Body of pancreas (tissue), 4 donors: ENCODE measurements around the gene NOP9.

Source experiments
- POLR2A ChIP-seq, 3 donors: fragments of 450-650 bp; IDR thresholded peaks; one replicate each; pipeline ENCODE4 v1.6.1; 2016; ENCODE audit warnings: antibody characterized with exemption in 3 of 3, mild to moderate bottlenecking in 2 of 3
- TF ChIP-seq, protein P1 (sequence below), 7 experiments: fragments of 450-650 bp in 4 of 7; fragments of 200-600 bp in 3 of 7; sonication (generic) in 3 of 7; IDR thresholded peaks; one replicate each; pipeline ENCODE4 v1.5.1; 2016 to 2019; ENCODE audit warnings: antibody characterized with exemption in 7 of 7

DNA sequence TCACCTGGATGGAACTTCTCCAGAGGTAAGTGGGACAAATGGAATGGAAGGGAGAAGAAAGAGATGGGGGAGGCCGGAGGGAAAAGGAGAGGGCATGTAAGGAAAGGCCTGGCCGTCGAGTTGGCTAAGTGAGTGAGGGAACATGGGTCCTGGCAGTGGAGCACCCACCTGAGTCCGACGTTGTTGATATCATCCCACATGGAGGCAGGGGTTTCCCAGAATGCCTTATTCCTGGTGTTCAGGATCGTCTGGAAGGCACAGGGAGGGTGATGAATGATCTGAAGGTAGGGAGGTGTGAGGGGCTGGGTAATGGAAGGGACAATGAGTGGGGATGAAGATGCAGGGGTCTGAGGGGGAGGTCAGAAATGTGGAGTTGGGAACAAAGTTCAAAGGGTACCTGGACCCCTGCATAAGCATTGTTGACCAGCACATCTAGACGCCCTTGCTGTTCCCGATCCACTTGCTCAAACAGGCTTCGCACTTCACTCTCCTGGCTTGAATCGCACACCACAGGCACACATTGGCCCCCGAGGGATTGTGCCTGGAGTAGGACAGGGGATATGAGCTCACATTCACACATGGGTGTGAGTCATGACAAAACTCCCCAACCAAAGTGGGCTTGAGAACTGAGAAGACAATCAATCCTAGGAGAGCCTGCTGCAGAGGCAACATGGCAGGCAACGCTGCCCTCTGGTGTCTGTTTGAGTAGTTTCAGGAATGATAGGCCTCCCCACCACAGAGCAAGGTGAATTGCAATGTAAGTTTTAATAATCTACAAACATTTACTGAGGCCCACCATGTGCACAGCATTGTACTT is 3.1 kb upstream of the NOP9 start:
- TF ChIP-seq, protein P1, sequence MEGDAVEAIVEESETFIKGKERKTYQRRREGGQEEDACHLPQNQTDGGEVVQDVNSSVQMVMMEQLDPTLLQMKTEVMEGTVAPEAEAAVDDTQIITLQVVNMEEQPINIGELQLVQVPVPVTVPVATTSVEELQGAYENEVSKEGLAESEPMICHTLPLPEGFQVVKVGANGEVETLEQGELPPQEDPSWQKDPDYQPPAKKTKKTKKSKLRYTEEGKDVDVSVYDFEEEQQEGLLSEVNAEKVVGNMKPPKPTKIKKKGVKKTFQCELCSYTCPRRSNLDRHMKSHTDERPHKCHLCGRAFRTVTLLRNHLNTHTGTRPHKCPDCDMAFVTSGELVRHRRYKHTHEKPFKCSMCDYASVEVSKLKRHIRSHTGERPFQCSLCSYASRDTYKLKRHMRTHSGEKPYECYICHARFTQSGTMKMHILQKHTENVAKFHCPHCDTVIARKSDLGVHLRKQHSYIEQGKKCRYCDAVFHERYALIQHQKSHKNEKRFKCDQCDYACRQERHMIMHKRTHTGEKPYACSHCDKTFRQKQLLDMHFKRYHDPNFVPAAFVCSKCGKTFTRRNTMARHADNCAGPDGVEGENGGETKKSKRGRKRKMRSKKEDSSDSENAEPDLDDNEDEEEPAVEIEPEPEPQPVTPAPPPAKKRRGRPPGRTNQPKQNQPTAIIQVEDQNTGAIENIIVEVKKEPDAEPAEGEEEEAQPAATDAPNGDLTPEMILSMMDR (IDR thresholded peaks at IDR 0.05) = peak; percentile 57 to 85 (median 75)
- no peak for TF ChIP-seq POLR2A (IDR thresholded peaks at IDR 0.05)
